Neural cell (in vitro differentiated cells): ENCODE data around the gene BTBD1. TPM values are rescaled to one million over a fixed set of nuclear protein-coding genes. Genes with fewer than 3 reads are reported as not detected.
A peak's percentile ranks its signal among the peaks of the same experiment; 100 is the strongest.

Experiments
- H2AFZ ChIP-seq: fragments of 200-600, 300-800 bp; sonication (generic), shearing (Covaris generic); 2 replicates; pipeline ENCODE4 v1.6.0; 2014; ENCODE audit warnings: low read depth, mild to moderate bottlenecking, antibody characterized with exemption, low read length, moderate library complexity
- H3F3A ChIP-seq: fragments of 200-600 bp; shearing (Covaris generic); 2 replicates; pipeline ENCODE4 v1.6.1; 2016; ENCODE audit warnings: mild to moderate bottlenecking, moderate library complexity, mixed read lengths, antibody characterized with exemption, low read length; ENCODE audit not compliant: insufficient read depth, poor library complexity, severe bottlenecking
- H3K27ac ChIP-seq: fragments of 200-600, 300-800 bp; sonication (generic), shearing (Covaris generic); 2 replicates; pipeline ENCODE4 v1.5.1; 2014; ENCODE audit warnings: mild to moderate bottlenecking, low read length, moderate library complexity
- H3K27me3 ChIP-seq: fragments of 300-800, 200-600 bp; sonication (generic), shearing (Covaris generic); 2 replicates; pipeline ENCODE4 v1.6.0; 2014; ENCODE audit warnings: mild to moderate bottlenecking, low read depth, low read length, moderate library complexity; ENCODE audit not compliant: insufficient read depth
- H3K36me3 ChIP-seq: fragments of 300-800, 200-600 bp; sonication (generic), shearing (Covaris generic); 2 replicates; pipeline ENCODE4 v1.5.1; 2014; ENCODE audit warnings: mild to moderate bottlenecking, antibody characterized with exemption, low read length, moderate library complexity; ENCODE audit not compliant: insufficient read depth
- H3K4me2 ChIP-seq: fragments of 300-800, 200-600 bp; sonication (generic), shearing (Covaris generic); 2 replicates; pipeline ENCODE4 v1.6.0; 2014; ENCODE audit warnings: mild to moderate bottlenecking, low read length
- H3K4me3 ChIP-seq: fragments of 300-800, 200-600 bp; sonication (generic), shearing (Covaris generic); 2 replicates; pipeline ENCODE4 v1.5.1; 2014; ENCODE audit warnings: mild to moderate bottlenecking, low read length, moderate library complexity
- H3K79me2 ChIP-seq: fragments of 200-600 bp; shearing (Covaris generic); replicated peaks from 2 replicates; pipeline ENCODE4 v1.6.0; 2014; ENCODE audit warnings: mild to moderate bottlenecking, low read length, moderate library complexity; ENCODE audit not compliant: insufficient read depth
- H3K9ac ChIP-seq: fragments of 300-800, 200-600 bp; sonication (generic), shearing (Covaris generic); 2 replicates; pipeline ENCODE4 v1.6.1; 2016; ENCODE audit warnings: mild to moderate bottlenecking, low read length, mixed read lengths
- H3K9me2 ChIP-seq: fragments of 200-600 bp; shearing (Covaris generic); 2 replicates; pipeline ENCODE4 v1.6.1; 2016; ENCODE audit warnings: mild to moderate bottlenecking, low read length, mixed read lengths; ENCODE audit not compliant: insufficient read depth
- H3K9me3 ChIP-seq: fragments of 200-600, 300-800 bp; sonication (generic), shearing (Covaris generic); 2 replicates; pipeline ENCODE4 v1.6.1; 2016; ENCODE audit warnings: mild to moderate bottlenecking, mixed run types, low read length, moderate library complexity, mixed read lengths
- H4K20me1 ChIP-seq: fragments of 200-600 bp; shearing (Covaris generic); 2 replicates; pipeline ENCODE4 v1.6.1; 2016; ENCODE audit warnings: mild to moderate bottlenecking, mixed run types; ENCODE audit not compliant: insufficient read depth
- CTCF ChIP-seq: fragments of 450-650 bp; IDR thresholded peaks from 2 replicates; pipeline ENCODE4 v1.5.1; 2014; ENCODE audit warnings: antibody characterized with exemption, mild to moderate bottlenecking, moderate library complexity; ENCODE audit not compliant: poor library complexity, severe bottlenecking
- EP300 ChIP-seq: fragments of 450-650 bp; conservative IDR thresholded peaks from 2 replicates; pipeline ENCODE4 v1.6.1; 2014; ENCODE audit warnings: antibody characterized with exemption, mild to moderate bottlenecking, moderate library complexity; ENCODE audit not compliant: poor library complexity, severe bottlenecking
- EZH2 ChIP-seq: fragments of 200-600, 300-800 bp; shearing (Covaris generic), sonication (generic); IDR thresholded peaks from 2 replicates; pipeline ENCODE4 v1.6.1; 2014; ENCODE audit warnings: antibody characterized with exemption, low read length, borderline replicate concordance, mild to moderate bottlenecking; ENCODE audit not compliant: insufficient read depth, poor library complexity, severe bottlenecking
- MXI1 ChIP-seq: fragments of 450-650 bp; conservative IDR thresholded peaks from 2 replicates; pipeline ENCODE4 v1.6.1; 2014; ENCODE audit warnings: antibody characterized with exemption, mild to moderate bottlenecking; ENCODE audit not compliant: poor library complexity, severe bottlenecking
- POLR2AphosphoS5 ChIP-seq: IDR thresholded peaks from 2 replicates; pipeline ENCODE4 v1.6.1; 2012
- RAD21 ChIP-seq: fragments of 450-650 bp; conservative IDR thresholded peaks from 2 replicates; pipeline ENCODE4 v1.6.1; 2014; ENCODE audit warnings: antibody characterized with exemption, mild to moderate bottlenecking, moderate library complexity
- REST ChIP-seq: IDR thresholded peaks from 2 replicates; pipeline ENCODE4 v1.6.1; 2012; ENCODE audit warnings: borderline replicate concordance
- SMC3 ChIP-seq: fragments of 450-650 bp; conservative IDR thresholded peaks from 2 replicates; pipeline ENCODE4 v1.6.1; 2014; ENCODE audit warnings: antibody characterized with exemption, mild to moderate bottlenecking, moderate library complexity; ENCODE audit not compliant: poor library complexity
- TAF1 ChIP-seq: IDR thresholded peaks from 2 replicates; pipeline ENCODE4 v1.6.1; 2012; ENCODE audit warnings: low read depth
- polyA plus RNA-seq: library from polyadenylated mRNA; depleted of rRNA; stranded (reverse); fragments of >200 nt; gene quantifications from 2 replicates; pipeline ENCODE4 v1.2.3, GENCODE V29; 2014

Gene BTBD1
- polyA plus RNA-seq, 1 donor from 2014 or later: 153 TPM

- Histone ChIP-seq H3K79me2 (no peaks in the 10 kb centered on the region), H3K4me2 (no peak overlapping the region), H2AFZ (no peak overlapping the region), H4K20me1 (no peaks in the 10 kb centered on the region), H3K9ac (no peak overlapping the region), H3K9me3 (no peaks in the 10 kb centered on the region), H3K36me3 (no peaks in the 10 kb centered on the region), H3K27me3 (no peaks in the 10 kb centered on the region), H3K9me2 (no peaks in the 10 kb centered on the region), H3K27ac (no peak overlapping the region), H3F3A (no peaks in the 10 kb centered on the region), H3K4me3 (no peak overlapping the region)
- TF ChIP-seq POLR2AphosphoS5 (no peak), SMC3 (no peak)
These were observed 48.6 kb downstream of the BTBD1 start for GRCh38 chr15:83018436-83018835.

GRCh38 chr15:83016906-83017305 lies 50.1 kb downstream of the BTBD1 start:
- H2AFZ ChIP-seq: no peak overlapping the region
- H3K4me3 ChIP-seq: peak overlapping the region; percentile 22
- H3K9me2 ChIP-seq: no peaks in the 10 kb centered on the region
- peaks cover 4% of the 10 kb centered on the region for H3K79me2 ChIP-seq
- H3K27ac ChIP-seq: no peak overlapping the region
- no peaks in the 10 kb centered on the region for H3K9me3 ChIP-seq
- no peak overlapping the region for H3K4me2 ChIP-seq
- H3K27me3 ChIP-seq: no peaks in the 10 kb centered on the region
- H3K36me3 ChIP-seq: no peaks in the 10 kb centered on the region
- H4K20me1 ChIP-seq: no peaks in the 10 kb centered on the region
- H3K9ac ChIP-seq: no peak overlapping the region
- TF ChIP-seq POLR2AphosphoS5: peak; percentile 14
- no peak for TF ChIP-seq EZH2
- H3F3A ChIP-seq: no peaks in the 10 kb centered on the region

DNA sequence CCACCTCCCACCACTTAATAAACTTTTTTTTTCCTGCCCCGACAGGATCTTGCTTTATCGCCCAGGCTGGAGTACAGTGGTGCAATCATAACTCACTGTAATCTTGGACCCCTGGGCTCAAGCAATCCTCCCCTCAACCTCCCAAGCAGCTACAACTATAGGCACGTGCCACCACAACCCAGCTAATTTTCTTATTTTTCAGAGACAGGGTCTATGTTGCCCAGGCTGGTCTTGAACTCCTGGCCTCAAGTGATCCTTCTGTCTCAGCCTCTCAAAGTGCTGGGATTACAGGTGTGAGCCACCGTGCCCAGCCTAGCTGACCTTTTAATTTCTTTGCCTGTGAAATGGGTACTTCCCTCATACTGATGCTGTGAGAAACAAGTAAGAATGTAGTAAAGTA lies 51.7 kb downstream of the BTBD1 start:
- no peaks in the 10 kb centered on the region for H4K20me1 ChIP-seq
- no peak for TF ChIP-seq POLR2AphosphoS5
- TF ChIP-seq CTCF: no peak
- no peak for TF ChIP-seq REST
- no peak for TF ChIP-seq EP300
- no peak for TF ChIP-seq TAF1
- no peak for TF ChIP-seq RAD21
- TF ChIP-seq EZH2: no peak
- TF ChIP-seq MXI1: no peak
- no peak for TF ChIP-seq SMC3
- H2AFZ ChIP-seq: no peak overlapping the region
- no peaks in the 10 kb centered on the region for H3K27me3 ChIP-seq
- H3K36me3 ChIP-seq: no peaks in the 10 kb centered on the region
- no peak overlapping the region for H3K27ac ChIP-seq
- H3K9me3 ChIP-seq: no peaks in the 10 kb centered on the region
- H3K9ac ChIP-seq: no peak overlapping the region
- no peaks in the 10 kb centered on the region for H3K9me2 ChIP-seq
- H3K4me3 ChIP-seq: no peak overlapping the region
- peaks cover 7% of the 10 kb centered on the region for H3K79me2 ChIP-seq
- H3K4me2 ChIP-seq: no peak overlapping the region
- H3F3A ChIP-seq: peaks cover 2% of the 10 kb centered on the region
